HepG2 (cell line): ENCODE data around the gene SUSD3. TPM values are rescaled to one million over a fixed set of nuclear protein-coding genes. Genes with fewer than 3 reads are reported as not detected.
A peak's percentile ranks its signal among the peaks of the same experiment; 100 is the strongest.

ENCODE experiments used
- ELF4 ChIP-seq: sonication (generic); formaldehyde crosslinking; IDR thresholded peaks from 2 replicates; pipeline ENCODE4 v1.5.0; 2020; ENCODE audit warnings: missing genetic modification reagents, mild to moderate bottlenecking, moderate library complexity, borderline replicate concordance
- GTF3A ChIP-seq: sonication (generic); formaldehyde crosslinking; conservative IDR thresholded peaks from 2 replicates; pipeline ENCODE4 v1.4.0; 2020; ENCODE audit warnings: mild to moderate bottlenecking, missing genetic modification reagents
- IKZF1 ChIP-seq: fragments of 450-650 bp; IDR thresholded peaks from 2 replicates; pipeline ENCODE4 v1.7.1; 2016
- MAFG ChIP-seq: sonication (generic); formaldehyde crosslinking; IDR thresholded peaks from 2 replicates; pipeline ENCODE4 v1.5.1; 2020; ENCODE audit warnings: mild to moderate bottlenecking, missing genetic modification reagents
- NR2F1 ChIP-seq, 2 experiments: fragments of 450-650 bp in 1 of 2; formaldehyde crosslinking in 1 of 2; IDR thresholded peaks; 2 replicates each; pipeline versions ENCODE4 v1.5.0 to v1.6.1; 2016 to 2020; ENCODE audit warnings: mild to moderate bottlenecking in 1 of 2, missing compliant biosample characterization in 1 of 2, missing genetic modification reagents in 1 of 2, moderate library complexity in 1 of 2
- POLR2G ChIP-seq: fragments of 200-400 bp; formaldehyde crosslinking; IDR thresholded peaks from 2 replicates; pipeline ENCODE4 v1.6.1; 2018; ENCODE audit warnings: mild to moderate bottlenecking, low read depth, low read length, moderate library complexity
- SIN3A ChIP-seq: IDR thresholded peaks from 2 replicates; pipeline ENCODE4 v1.6.1; 2011; ENCODE audit warnings: low read depth, mild to moderate bottlenecking, control low read depth, low read length, borderline replicate concordance
- SIN3B ChIP-seq: fragments of 150-350 bp; IDR thresholded peaks from 2 replicates; pipeline ENCODE4 v1.6.1; 2014; ENCODE audit warnings: low read length
- ZBTB33 ChIP-seq: sonication (generic); formaldehyde crosslinking; IDR thresholded peaks from 2 replicates; pipeline ENCODE4 v1.4.0; 2020; ENCODE audit warnings: missing genetic modification reagents
- ZNF510 ChIP-seq: sonication (generic); formaldehyde crosslinking; IDR thresholded peaks from 2 replicates; pipeline ENCODE4 v1.4.0; 2020; ENCODE audit warnings: low read depth, mild to moderate bottlenecking, missing genetic modification reagents
- ZNF7 ChIP-seq: IDR thresholded peaks from 2 replicates; pipeline ENCODE4 v1.6.1; 2016; ENCODE audit warnings: missing biosample characterization, missing genetic modification reagents
- polyA plus RNA-seq, 8 experiments: library from polyadenylated mRNA; depleted of rRNA in 3 of 8; stranded (reverse) in 7 of 8; unstranded in 1 of 8; fragments of >200 nt; fragmentation: Illumina TruSeq in 4 of 8; extraction: Trizol in 4 of 8; gene quantifications; 2 replicates each; pipeline versions ENCODE4 v1.2.1 to v1.2.3, GENCODE V29; 2011 to 2016; ENCODE audit warnings: low read depth in 4 of 8, missing spikeins in 1 of 8, mixed read lengths in 1 of 8; ENCODE audit not compliant: insufficient read depth in 1 of 8
- total RNA-seq, 5 experiments: library from RNA; depleted of rRNA; stranded (reverse); fragments of >200 nt; fragmentation: Illumina TruSeq; extraction: Trizol; gene quantifications; 2 replicates each; pipeline ENCODE4 v1.2.3, GENCODE V29; 2016; ENCODE audit warnings: low read depth in 1 of 5
- TF ChIP-seq, protein P1 (sequence below): fragments of 450-650 bp; IDR thresholded peaks from 2 replicates; pipeline ENCODE4 v1.6.1; 2017
- TF ChIP-seq, protein P2 (sequence below): sonication (generic); formaldehyde crosslinking; IDR thresholded peaks from 2 replicates; pipeline ENCODE4 v1.4.0; 2020; ENCODE audit warnings: mild to moderate bottlenecking, low read depth, missing genetic modification reagents
- TF ChIP-seq, protein P3 (sequence below): sonication (generic); formaldehyde crosslinking; IDR thresholded peaks from 2 replicates; pipeline ENCODE4 v1.5.1; 2020; ENCODE audit warnings: mild to moderate bottlenecking, missing genetic modification reagents, moderate library complexity
- TF ChIP-seq, protein P4 (sequence below): IDR thresholded peaks from 2 replicates; pipeline ENCODE4 v1.6.1; 2016; ENCODE audit warnings: mild to moderate bottlenecking
- TF ChIP-seq, protein P5 (sequence below): sonication (generic); formaldehyde crosslinking; IDR thresholded peaks from 2 replicates; pipeline ENCODE4 v1.8.0; 2022; ENCODE audit warnings: mild to moderate bottlenecking, missing genetic modification reagents

SUSD3 gene
- total and polyA plus RNA-seq, 2 of the 13 experiments (the other 11 are each of a cell fraction or from before 2014, with no cell fraction given) = 7.0 to 9.1 TPM

- no peak for TF ChIP-seq ELF4
- TF ChIP-seq, protein P1, sequence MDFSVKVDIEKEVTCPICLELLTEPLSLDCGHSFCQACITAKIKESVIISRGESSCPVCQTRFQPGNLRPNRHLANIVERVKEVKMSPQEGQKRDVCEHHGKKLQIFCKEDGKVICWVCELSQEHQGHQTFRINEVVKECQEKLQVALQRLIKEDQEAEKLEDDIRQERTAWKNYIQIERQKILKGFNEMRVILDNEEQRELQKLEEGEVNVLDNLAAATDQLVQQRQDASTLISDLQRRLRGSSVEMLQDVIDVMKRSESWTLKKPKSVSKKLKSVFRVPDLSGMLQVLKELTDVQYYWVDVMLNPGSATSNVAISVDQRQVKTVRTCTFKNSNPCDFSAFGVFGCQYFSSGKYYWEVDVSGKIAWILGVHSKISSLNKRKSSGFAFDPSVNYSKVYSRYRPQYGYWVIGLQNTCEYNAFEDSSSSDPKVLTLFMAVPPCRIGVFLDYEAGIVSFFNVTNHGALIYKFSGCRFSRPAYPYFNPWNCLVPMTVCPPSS = no peak
- no peak for TF ChIP-seq IKZF1
- no peak for TF ChIP-seq MAFG (CRISPR knock-in tag)
- TF ChIP-seq, protein P2, sequence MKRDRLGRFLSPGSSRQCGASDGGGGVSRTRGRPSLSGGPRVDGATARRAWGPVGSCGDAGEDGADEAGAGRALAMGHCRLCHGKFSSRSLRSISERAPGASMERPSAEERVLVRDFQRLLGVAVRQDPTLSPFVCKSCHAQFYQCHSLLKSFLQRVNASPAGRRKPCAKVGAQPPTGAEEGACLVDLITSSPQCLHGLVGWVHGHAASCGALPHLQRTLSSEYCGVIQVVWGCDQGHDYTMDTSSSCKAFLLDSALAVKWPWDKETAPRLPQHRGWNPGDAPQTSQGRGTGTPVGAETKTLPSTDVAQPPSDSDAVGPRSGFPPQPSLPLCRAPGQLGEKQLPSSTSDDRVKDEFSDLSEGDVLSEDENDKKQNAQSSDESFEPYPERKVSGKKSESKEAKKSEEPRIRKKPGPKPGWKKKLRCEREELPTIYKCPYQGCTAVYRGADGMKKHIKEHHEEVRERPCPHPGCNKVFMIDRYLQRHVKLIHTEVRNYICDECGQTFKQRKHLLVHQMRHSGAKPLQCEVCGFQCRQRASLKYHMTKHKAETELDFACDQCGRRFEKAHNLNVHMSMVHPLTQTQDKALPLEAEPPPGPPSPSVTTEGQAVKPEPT = no peak
- no peak for TF ChIP-seq POLR2G
- no peak for TF ChIP-seq ZNF7
- TF ChIP-seq, protein P3, sequence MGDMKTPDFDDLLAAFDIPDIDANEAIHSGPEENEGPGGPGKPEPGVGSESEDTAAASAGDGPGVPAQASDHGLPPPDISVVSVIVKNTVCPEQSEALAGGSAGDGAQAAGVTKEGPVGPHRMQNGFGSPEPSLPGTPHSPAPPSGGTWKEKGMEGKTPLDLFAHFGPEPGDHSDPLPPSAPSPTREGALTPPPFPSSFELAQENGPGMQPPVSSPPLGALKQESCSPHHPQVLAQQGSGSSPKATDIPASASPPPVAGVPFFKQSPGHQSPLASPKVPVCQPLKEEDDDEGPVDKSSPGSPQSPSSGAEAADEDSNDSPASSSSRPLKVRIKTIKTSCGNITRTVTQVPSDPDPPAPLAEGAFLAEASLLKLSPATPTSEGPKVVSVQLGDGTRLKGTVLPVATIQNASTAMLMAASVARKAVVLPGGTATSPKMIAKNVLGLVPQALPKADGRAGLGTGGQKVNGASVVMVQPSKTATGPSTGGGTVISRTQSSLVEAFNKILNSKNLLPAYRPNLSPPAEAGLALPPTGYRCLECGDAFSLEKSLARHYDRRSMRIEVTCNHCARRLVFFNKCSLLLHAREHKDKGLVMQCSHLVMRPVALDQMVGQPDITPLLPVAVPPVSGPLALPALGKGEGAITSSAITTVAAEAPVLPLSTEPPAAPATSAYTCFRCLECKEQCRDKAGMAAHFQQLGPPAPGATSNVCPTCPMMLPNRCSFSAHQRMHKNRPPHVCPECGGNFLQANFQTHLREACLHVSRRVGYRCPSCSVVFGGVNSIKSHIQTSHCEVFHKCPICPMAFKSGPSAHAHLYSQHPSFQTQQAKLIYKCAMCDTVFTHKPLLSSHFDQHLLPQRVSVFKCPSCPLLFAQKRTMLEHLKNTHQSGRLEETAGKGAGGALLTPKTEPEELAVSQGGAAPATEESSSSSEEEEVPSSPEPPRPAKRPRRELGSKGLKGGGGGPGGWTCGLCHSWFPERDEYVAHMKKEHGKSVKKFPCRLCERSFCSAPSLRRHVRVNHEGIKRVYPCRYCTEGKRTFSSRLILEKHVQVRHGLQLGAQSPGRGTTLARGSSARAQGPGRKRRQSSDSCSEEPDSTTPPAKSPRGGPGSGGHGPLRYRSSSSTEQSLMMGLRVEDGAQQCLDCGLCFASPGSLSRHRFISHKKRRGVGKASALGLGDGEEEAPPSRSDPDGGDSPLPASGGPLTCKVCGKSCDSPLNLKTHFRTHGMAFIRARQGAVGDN (CRISPR knock-in tag) = peak; percentile 39; the same call in 1 of the 2 replicates
- no peak for TF ChIP-seq GTF3A
- TF ChIP-seq ZNF510 = no peak
- TF ChIP-seq NR2F1 (CRISPR knock-in tag; IDR thresholded peaks at IDR 0.05) = no peak
- TF ChIP-seq, protein P4, sequence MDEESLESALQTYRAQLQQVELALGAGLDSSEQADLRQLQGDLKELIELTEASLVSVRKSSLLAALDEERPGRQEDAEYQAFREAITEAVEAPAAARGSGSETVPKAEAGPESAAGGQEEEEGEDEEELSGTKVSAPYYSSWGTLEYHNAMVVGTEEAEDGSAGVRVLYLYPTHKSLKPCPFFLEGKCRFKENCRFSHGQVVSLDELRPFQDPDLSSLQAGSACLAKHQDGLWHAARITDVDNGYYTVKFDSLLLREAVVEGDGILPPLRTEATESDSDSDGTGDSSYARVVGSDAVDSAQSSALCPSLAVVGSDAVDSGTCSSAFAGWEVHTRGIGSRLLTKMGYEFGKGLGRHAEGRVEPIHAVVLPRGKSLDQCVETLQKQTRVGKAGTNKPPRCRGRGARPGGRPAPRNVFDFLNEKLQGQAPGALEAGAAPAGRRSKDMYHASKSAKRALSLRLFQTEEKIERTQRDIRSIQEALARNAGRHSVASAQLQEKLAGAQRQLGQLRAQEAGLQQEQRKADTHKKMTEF = no peak; the same call in 1 of the 2 replicates
- TF ChIP-seq SIN3B = no peak
- TF ChIP-seq, protein P5, sequence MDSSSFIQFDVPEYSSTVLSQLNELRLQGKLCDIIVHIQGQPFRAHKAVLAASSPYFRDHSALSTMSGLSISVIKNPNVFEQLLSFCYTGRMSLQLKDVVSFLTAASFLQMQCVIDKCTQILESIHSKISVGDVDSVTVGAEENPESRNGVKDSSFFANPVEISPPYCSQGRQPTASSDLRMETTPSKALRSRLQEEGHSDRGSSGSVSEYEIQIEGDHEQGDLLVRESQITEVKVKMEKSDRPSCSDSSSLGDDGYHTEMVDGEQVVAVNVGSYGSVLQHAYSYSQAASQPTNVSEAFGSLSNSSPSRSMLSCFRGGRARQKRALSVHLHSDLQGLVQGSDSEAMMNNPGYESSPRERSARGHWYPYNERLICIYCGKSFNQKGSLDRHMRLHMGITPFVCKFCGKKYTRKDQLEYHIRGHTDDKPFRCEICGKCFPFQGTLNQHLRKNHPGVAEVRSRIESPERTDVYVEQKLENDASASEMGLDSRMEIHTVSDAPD = no peak
- no peak for TF ChIP-seq ZBTB33 (CRISPR knock-in tag)
- no peak for TF ChIP-seq SIN3A
These were observed 53.0 kb downstream of the SUSD3 start (continued) for GRCh38 chr9:93111371-93112115.
